GM12872 (cell line): ENCODE results near the gene SULT4A1.

Experiments used
- TF ChIP-seq, protein P1 (sequence below): IDR thresholded peaks from 3 replicates; pipeline ENCODE4 v1.5.1; 2011; ENCODE audit warnings: low read depth, mild to moderate bottlenecking, low read length, moderate library complexity; ENCODE audit not compliant: insufficient read depth

Gene SULT4A1

DNA sequence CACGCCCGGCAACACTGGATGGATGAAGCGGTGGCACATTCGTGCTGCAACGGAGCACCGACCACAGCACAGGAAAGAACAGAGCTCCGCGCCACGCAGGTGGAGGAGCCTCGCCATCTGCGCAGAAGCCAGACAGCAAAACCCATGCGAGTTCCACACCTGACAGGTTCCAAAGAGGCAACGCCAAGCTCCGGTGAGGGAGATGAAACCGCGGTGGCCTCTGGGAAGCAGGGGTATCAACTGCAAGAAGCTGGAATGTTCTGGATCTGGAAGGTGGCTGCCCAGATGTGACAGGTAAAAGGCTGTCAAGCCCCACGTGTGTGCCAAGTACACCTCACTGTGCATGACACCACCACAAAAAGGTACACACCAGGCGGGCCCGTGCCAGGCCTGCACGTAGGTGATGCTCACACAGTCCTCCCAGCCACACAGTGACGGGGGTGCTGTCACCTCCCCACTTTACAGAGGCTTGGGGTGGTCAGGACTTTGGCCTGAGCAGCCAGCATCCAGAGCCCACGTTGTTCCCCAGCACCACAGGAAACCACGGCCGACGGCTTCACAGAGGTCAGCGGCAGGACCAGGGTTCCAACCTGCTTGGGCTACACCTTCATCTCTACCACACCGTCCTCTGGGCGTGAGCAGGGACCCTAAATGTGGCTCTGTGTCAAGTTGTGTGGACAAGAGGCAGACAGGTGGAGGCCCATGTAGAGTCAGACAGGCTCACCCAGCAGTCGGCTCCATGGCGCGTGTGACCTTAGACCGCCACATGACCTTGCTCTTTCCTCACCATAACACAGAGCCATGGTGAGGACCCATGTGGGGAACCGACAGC lies 30.5 kb downstream of the SULT4A1 start:
- TF ChIP-seq, protein P1, sequence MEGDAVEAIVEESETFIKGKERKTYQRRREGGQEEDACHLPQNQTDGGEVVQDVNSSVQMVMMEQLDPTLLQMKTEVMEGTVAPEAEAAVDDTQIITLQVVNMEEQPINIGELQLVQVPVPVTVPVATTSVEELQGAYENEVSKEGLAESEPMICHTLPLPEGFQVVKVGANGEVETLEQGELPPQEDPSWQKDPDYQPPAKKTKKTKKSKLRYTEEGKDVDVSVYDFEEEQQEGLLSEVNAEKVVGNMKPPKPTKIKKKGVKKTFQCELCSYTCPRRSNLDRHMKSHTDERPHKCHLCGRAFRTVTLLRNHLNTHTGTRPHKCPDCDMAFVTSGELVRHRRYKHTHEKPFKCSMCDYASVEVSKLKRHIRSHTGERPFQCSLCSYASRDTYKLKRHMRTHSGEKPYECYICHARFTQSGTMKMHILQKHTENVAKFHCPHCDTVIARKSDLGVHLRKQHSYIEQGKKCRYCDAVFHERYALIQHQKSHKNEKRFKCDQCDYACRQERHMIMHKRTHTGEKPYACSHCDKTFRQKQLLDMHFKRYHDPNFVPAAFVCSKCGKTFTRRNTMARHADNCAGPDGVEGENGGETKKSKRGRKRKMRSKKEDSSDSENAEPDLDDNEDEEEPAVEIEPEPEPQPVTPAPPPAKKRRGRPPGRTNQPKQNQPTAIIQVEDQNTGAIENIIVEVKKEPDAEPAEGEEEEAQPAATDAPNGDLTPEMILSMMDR, result no peak

DNA sequence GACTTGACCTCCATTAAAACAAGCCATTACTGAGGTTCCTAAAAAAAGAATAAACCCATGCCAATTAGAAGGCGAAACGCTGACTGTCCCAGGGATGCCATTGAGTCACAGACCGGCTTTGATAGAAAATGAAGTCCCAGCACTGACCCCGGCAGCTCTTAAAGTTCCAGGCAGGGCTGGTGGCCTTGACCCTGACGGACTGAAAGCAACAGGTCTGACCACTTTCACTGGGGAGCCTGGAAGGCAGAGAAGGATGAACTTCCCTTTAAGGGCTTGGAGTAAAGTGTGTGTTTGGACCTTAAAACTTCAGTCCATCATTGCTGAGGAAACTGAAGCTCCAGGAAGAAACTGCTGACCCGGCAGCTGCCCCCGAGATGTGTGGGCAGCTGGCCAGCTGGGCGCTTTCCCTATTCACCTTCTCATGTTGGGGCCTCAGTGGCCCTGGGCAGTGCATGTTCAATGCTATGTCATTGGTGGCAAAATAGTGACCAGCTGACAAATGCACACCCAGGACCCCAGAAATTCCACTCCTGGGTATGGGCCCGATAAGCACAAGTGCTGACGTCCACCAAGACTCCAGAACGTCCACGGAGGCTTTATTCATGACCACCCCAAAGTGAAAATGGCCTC lies 31.3 kb downstream of the SULT4A1 start:
- TF ChIP-seq, protein P1, result no peak

DNA sequence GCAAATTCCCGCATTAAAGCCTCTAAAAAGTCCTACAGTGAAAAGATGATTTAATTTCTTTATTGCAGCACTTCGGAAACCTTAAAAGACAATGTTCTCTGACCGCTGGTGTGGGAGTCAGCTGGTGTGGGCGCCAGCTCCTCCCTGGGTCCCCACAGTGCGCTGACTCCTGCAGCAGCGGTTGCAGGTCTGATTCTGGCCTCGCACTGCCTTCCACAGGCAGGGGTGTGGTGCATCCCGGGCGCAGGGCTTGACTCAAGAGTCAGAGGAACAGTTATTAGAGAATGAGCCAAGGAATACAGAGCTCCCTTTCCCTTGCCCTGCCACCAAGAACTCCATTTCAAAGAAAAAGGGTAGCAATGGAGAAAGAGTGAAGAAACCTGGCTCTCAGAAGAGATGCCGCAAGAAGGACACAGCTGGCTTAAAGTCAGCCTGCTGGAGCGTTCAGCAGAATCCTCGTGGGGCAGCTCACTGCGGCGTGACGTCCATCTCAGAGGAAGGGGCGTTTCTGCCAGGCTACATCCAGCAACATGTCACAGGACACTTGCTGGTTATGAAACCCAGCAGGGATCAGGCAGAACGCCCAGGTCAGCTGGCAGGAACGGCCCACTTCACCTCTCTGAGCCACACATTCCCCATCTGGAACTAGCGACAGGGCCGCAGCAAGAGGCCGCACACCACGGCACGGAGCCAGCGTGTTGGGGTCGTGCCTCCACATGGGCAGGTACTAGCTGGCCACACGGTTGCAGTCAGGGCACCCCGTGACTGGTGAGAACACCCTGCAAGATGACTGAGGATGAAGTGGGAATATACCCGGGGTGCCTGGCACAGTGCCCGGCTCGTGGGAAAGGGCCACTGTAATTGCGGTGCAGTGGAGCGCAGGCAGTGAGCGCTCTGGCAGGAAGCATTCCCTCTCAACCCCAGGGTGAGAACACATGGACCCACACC lies 32.1 kb downstream of the SULT4A1 start:
- TF ChIP-seq, protein P1, result no peak

DNA sequence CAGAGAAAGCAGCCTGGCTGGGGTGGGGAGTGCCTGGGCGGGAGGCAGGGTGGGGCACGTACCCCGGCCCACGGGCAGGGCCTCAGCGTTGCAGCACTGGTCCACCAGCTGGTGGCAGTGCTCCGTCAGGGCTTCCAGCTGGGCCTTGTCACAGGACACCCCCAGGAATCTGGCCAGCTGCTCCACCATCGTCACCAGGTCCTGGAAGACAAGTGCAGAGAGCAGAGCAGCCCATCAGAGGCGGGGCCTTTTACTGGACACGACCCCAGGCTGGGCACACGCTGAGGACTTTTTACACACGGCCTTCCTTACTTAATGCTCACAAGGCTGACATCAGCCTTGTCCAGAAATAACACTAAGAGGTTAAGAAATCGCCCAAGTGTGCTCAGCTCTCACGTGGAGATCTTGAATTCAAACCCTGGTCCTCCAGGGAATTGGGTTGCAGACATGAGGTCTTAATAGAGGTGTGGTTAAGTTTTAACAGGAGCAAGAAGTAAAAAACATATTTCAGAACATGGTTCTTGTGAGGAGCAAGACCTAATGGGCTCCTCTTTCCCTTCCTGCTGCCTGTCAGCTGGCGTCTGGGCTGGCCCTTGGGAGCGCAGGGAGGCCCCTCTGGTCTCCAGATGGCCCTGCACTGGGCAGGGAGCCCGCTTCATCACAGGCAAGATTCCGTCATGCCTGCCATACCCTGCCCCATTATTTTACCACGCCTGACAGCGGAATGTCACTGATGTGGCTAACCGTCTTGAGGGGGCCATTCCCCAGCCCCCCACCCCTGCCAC lies 33.1 kb downstream of the SULT4A1 start:
- TF ChIP-seq, protein P1, result no peak

DNA sequence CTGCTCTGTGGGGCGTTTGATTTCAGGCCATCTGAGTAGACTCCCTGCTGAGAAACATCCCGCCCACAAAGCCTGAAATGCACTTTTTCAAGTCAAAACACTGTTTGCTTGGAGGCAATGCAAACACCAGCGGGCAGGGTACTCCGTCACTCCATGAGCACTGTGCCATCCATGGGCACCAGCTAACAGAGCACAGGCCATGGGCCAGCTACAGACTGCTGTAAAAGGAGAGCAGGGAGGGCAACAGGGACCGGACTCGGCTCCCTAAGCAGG lies 33.7 kb downstream of the SULT4A1 start:
- TF ChIP-seq, protein P1, result no peak

DNA sequence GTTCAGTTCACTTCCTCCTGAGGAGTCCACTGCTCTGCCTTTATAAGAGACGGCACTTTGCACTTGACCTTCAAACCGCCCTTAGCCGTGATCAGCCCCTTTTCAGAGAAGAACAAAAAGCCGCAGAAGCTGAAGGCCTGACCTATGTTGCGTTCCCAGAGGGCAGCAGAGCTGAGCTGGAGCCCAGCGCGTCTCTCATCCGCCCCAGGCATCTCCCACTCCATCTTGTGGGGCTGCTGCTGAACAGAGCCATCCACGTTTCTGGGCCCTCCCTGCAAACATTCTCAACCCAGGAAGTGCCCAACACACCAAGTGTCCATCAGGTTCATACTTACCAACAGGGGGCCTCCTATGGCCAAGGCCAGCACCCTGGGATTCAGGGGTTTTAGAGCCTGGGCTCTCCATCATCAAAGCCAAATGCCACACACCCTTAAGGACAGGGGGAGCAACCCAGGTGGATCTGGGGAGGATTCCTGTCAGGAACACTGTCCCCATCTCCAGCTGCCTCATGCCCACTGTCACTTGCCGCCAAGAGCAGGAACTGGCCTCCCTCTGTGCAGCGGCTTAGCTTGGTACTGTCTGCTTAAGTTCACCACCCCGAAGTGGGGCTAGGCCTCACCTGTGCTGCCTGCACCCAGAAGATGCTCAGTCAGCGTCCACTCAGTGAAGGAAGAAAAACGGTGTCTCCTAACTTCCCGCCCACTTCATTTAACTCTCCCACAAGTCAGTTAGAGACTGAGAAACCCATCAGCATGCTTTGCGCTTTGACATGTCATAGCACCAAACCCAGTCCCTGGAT lies 34.2 kb downstream of the SULT4A1 start:
- TF ChIP-seq, protein P1, result no peak
